Endodermal cell (in vitro differentiated cells): Measurements from ENCODE around the gene KRTAP5-9. TPM values are rescaled to one million over a fixed set of nuclear protein-coding genes. Genes with fewer than 3 reads are reported as not detected.

ENCODE experiments used
- DNase-seq: peaks from one replicate; pipeline ENCODE4 v3.0.0-alpha.2; 2017
- H3K27ac ChIP-seq: 2 replicates; pipeline ENCODE4 v1.5.1; 2013; ENCODE audit warnings: mild to moderate bottlenecking, low read depth, low read length, moderate library complexity
- H3K27me3 ChIP-seq: 2 replicates; pipeline ENCODE4 v1.6.1; 2013; ENCODE audit warnings: mild to moderate bottlenecking, low read length, moderate library complexity; ENCODE audit not compliant: insufficient read depth, control insufficient read depth, poor library complexity, severe bottlenecking
- H3K36me3 ChIP-seq: 2 replicates; pipeline ENCODE4 v1.7.0; 2013; ENCODE audit warnings: mild to moderate bottlenecking, low read length, moderate library complexity; ENCODE audit not compliant: control insufficient read depth, insufficient read depth
- H3K4me1 ChIP-seq: one replicate; pipeline ENCODE4 v1.7.0; 2013; ENCODE audit warnings: low read length; ENCODE audit not compliant: control insufficient read depth, insufficient read depth
- H3K4me3 ChIP-seq: 2 replicates; pipeline ENCODE4 v1.5.1; 2013; ENCODE audit warnings: mild to moderate bottlenecking, low read length, moderate library complexity
- H3K9ac ChIP-seq: 2 replicates; pipeline ENCODE4 v1.6.1; 2013; ENCODE audit warnings: mild to moderate bottlenecking, low read length, moderate library complexity; ENCODE audit not compliant: poor library complexity, severe bottlenecking; ENCODE audit errors: extremely low read depth
- H3K9me3 ChIP-seq: 2 replicates; pipeline ENCODE4 v1.6.1; 2013; ENCODE audit warnings: mild to moderate bottlenecking, low read length, moderate library complexity; ENCODE audit not compliant: control insufficient read depth
- H3K27ac Mint-ChIP-seq: 2 replicates; pipeline ENCODE4 v1.8.0; 2020; ENCODE audit warnings: mixed read lengths
- H3K27me3 Mint-ChIP-seq: 2 replicates; pipeline ENCODE4 v1.8.0; 2021; ENCODE audit warnings: mild to moderate bottlenecking, mixed read lengths; ENCODE audit not compliant: insufficient read depth
- H3K36me3 Mint-ChIP-seq: 2 replicates; pipeline ENCODE4 v1.8.0; 2020; ENCODE audit warnings: low read depth, mixed read lengths
- H3K4me1 Mint-ChIP-seq: 2 replicates; pipeline ENCODE4 v1.8.0; 2020; ENCODE audit warnings: mixed read lengths
- H3K4me3 Mint-ChIP-seq: 2 replicates; pipeline ENCODE4 v1.8.0; 2020; ENCODE audit warnings: mild to moderate bottlenecking, moderate library complexity, mixed read lengths
- H3K9me3 Mint-ChIP-seq: 2 replicates; pipeline ENCODE4 v1.8.0; 2020; ENCODE audit warnings: mild to moderate bottlenecking, mixed read lengths
- WGBS, 2 experiments: methylation state at CpG; one replicate each; pipeline versions ENCODE4 v1.1.5 to v1.1.7; 2013; ENCODE audit warnings: missing lambda C conversion rate in 2 of 2, mixed read lengths in 1 of 2; ENCODE audit not compliant: insufficient coverage in 1 of 2, insufficient read length in 1 of 2; 5-methylcytosine and 5-hydroxymethylcytosine counted together
- total RNA-seq, 2 donors: library from RNA; stranded (reverse); fragmentation: NEBNext Ultra II Directional in 1 of 2; extraction: Animal tissue kit (Norgen Biotek cat#: 25700) in 1 of 2; gene quantifications; 2 replicates in 1 of 2; 3 replicates in 1 of 2; pipeline ENCODE4 v1.2.1, GENCODE V29; 2021
- TF ChIP-seq, protein P1 (sequence below): fragments of 200-600 bp; sonication (generic); conservative IDR thresholded peaks from 2 replicates; pipeline ENCODE4 v1.5.0; 2021; ENCODE audit warnings: antibody characterized with exemption, mild to moderate bottlenecking

The KRTAP5-9 gene
- total RNA-seq, 2 donors from 2014 or later: 0.31 TPM; not detected in 1

DNA sequence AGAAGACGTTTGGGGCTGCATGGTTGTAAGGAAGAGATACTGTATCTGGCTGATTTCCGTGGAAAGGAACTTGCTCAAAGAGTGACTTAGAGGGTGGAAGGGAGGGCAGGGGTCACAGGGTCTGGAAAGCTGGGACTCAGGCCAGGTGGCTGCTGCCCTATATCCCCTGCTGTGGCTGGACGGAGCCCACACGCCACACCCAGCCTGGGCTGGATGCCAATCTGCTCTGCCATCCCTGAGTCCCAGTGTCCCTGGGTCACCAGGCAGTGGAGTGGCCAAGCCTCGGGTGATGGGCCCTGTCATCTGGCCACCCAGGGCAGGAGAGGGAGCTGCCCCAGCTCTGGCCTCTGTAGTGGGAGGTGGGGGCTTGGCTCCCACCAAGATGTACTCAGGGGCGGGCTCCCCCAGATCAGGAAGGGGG is 47.6 kb upstream of the KRTAP5-9 start:
- no peaks in the 10 kb centered on the region for H3K9me3 ChIP-seq
- no peak overlapping the region for H3K4me3 ChIP-seq
- 81 to 82% methylated on average over 3 to 6 of the region's 6 CpGs for WGBS, 2 experiments
- no peaks in the 10 kb centered on the region for H3K27me3 ChIP-seq
- peaks cover 11% of the 10 kb centered on the region for H3K4me1 ChIP-seq
- Mint-ChIP-seq H3K4me1 (peaks cover 16% of the 10 kb centered on the region), H3K9me3 (peaks cover 2% of the 10 kb centered on the region), H3K36me3 (peaks cover 50% of the 10 kb centered on the region), H3K27me3 (no peaks in the 10 kb centered on the region), H3K27ac (no peak overlapping the region), H3K4me3 (no peak overlapping the region)
- TF ChIP-seq, protein P1, sequence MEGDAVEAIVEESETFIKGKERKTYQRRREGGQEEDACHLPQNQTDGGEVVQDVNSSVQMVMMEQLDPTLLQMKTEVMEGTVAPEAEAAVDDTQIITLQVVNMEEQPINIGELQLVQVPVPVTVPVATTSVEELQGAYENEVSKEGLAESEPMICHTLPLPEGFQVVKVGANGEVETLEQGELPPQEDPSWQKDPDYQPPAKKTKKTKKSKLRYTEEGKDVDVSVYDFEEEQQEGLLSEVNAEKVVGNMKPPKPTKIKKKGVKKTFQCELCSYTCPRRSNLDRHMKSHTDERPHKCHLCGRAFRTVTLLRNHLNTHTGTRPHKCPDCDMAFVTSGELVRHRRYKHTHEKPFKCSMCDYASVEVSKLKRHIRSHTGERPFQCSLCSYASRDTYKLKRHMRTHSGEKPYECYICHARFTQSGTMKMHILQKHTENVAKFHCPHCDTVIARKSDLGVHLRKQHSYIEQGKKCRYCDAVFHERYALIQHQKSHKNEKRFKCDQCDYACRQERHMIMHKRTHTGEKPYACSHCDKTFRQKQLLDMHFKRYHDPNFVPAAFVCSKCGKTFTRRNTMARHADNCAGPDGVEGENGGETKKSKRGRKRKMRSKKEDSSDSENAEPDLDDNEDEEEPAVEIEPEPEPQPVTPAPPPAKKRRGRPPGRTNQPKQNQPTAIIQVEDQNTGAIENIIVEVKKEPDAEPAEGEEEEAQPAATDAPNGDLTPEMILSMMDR: no peak
- H3K27ac ChIP-seq: no peak overlapping the region
- no peak overlapping the region for H3K9ac ChIP-seq
- DNase-seq: no peak
- peaks cover 34% of the 10 kb centered on the region for H3K36me3 ChIP-seq

DNA sequence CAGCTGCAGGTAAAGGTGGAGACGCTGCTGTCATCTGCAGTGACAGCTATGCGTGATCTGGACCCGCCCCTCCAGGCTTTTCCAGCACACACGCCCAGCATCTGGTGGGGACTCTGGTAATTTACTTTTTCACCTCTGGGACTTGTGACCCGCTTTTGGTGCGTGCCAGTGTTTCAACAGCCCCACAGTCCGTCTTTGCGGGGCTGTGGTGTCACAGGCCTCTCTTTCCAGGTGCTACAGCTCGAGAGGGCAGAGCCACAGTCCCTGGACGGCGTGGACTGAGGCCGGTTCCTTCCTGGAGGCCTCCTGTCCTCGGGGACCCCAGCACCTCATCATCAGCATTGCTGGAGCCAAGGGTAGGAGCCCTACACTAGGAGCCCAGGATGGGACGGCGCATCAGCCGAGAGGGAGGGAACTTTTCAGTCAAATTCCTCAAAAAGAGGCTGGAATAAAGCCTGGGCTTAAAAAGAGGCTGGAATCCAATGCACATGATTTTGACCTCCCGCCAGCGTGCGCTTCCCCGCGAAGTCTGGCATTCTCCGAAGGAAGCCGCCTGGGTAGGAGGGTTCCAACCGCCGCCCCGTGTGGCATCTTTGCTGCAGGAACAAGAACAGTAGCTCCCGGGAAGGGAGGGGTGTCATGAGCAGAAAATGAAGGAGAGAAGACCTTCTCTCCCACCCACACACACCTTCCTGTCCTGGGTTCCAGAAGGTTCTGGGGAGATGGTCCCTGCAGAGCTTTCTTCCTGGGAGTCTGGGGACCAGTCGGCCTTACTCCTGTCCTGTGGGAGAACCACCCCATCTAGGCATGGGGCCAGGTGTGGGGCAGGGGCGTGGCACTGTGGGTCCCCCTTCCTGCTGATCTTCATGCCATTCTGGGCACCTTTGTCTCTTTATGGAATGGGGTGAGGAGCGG is 46.9 kb upstream of the KRTAP5-9 start:
- Histone ChIP-seq H3K9me3 (peaks cover 4% of the 10 kb centered on the region), H3K9ac (no peak overlapping the region), H3K4me3 (no peak overlapping the region), H3K27ac (no peak overlapping the region), H3K36me3 (peaks cover 32% of the 10 kb centered on the region), H3K4me1 (peaks cover 11% of the 10 kb centered on the region), H3K27me3 (no peaks in the 10 kb centered on the region)
- TF ChIP-seq, protein P1: no peak
- Mint-ChIP-seq H3K9me3 (peaks cover 9% of the 10 kb centered on the region), H3K4me3 (no peak overlapping the region), H3K36me3 (peaks cover 50% of the 10 kb centered on the region), H3K27me3 (no peaks in the 10 kb centered on the region), H3K27ac (no peak overlapping the region), H3K4me1 (peaks cover 23% of the 10 kb centered on the region)
- 94 to 96% methylated on average over 20 to 30 of the region's 30 CpGs for WGBS, 2 experiments
- DNase-seq: no peak

DNA sequence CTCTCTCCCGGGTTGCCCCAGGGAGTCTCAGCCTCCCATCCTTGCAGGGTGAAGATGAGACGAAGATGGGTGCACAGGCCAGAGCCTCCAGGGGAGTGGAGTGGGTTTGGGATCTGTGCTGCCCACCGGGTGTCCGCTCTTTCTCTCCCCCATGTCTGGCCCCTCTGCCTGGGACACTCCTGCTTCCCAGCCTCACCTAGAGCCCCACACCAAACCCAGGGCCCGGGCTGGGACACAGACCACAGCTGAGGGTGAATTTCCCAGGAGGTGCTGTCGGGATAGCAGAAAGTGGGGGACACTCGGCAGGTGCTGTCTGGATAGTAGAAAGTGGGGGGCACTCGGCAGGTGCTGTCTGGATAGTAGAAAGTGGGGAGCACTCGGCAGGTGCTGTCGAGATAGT is 46.2 kb upstream of the KRTAP5-9 start:
- Histone ChIP-seq H3K36me3 (peaks cover 35% of the 10 kb centered on the region), H3K4me1 (peaks cover 11% of the 10 kb centered on the region), H3K9ac (no peak overlapping the region), H3K27ac (no peak overlapping the region), H3K27me3 (no peaks in the 10 kb centered on the region), H3K4me3 (no peak overlapping the region), H3K9me3 (peaks cover 11% of the 10 kb centered on the region)
- H3K27me3 Mint-ChIP-seq: no peaks in the 10 kb centered on the region
- H3K36me3 Mint-ChIP-seq: peaks cover 50% of the 10 kb centered on the region
- H3K27ac Mint-ChIP-seq: no peak overlapping the region
- peaks cover 26% of the 10 kb centered on the region for H3K4me1 Mint-ChIP-seq
- H3K4me3 Mint-ChIP-seq: no peak overlapping the region
- TF ChIP-seq, protein P1: no peak
- 94 to 95% methylated on average over 4 to 10 of the region's 10 CpGs for WGBS, 2 experiments
- peak; percentile 36 for DNase-seq
- H3K9me3 Mint-ChIP-seq: peaks cover 16% of the 10 kb centered on the region
